Measurements from ENCODE around the gene BRD1. TPM values are rescaled to one million over a fixed set of nuclear protein-coding genes. Genes with fewer than 3 reads are reported as not detected.
A peak's percentile ranks its signal among the peaks of the same experiment; 100 is the strongest.

The BRD1 gene
- total and polyA plus RNA-seq, 8 donors, result 10.0 to 92.4 (median 30.4) TPM

DNA sequence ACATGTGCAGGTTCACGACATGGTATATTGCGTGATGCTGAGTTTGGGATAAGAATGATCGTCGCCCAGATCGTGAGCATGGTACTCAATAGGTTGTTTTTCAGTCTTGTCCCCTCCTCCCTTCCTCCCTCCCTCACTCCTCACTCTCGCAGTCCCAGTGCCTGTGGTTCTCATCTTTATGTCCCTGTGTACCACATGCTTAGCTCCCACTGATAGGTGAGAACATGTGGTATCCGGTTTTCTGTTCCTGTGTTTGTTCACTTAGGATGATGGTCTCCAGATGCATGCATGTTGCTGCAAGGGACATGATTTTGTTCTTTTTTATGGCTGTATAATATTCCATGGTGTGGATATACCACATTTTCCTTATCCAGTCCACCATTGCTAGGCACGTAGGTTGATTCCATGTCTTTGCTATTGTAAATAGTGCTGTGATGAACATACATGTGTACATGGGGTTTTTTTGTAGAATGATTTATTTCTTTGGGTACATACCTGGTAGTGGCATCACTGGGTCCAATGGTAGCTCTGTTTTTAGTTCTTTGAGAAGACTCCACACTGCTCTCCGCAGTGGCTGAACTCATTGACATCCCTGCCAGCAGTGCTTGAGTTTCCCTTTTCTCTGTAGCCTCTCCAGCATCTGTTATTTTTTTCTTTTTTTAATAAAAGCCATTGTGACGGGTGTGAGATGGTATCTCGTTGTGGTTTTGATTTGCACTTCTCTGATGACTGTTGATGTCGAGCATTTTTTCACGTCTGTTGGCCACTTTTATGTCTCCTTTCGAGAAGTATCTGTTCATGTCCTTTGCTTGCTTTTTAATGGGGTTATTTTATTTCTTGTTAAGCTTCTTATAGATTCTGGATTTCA lies 42.4 kb upstream of the BRD1 start:
- DNase-seq, result no peak
- TF ChIP-seq POLR2A (IDR thresholded peaks at IDR 0.05) (no peak), POLR2AphosphoS5 (IDR thresholded peaks at IDR 0.05) (no peak), EP300 (IDR thresholded peaks at IDR 0.05) (no peak)
- TF ChIP-seq, protein P1, sequence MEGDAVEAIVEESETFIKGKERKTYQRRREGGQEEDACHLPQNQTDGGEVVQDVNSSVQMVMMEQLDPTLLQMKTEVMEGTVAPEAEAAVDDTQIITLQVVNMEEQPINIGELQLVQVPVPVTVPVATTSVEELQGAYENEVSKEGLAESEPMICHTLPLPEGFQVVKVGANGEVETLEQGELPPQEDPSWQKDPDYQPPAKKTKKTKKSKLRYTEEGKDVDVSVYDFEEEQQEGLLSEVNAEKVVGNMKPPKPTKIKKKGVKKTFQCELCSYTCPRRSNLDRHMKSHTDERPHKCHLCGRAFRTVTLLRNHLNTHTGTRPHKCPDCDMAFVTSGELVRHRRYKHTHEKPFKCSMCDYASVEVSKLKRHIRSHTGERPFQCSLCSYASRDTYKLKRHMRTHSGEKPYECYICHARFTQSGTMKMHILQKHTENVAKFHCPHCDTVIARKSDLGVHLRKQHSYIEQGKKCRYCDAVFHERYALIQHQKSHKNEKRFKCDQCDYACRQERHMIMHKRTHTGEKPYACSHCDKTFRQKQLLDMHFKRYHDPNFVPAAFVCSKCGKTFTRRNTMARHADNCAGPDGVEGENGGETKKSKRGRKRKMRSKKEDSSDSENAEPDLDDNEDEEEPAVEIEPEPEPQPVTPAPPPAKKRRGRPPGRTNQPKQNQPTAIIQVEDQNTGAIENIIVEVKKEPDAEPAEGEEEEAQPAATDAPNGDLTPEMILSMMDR (IDR thresholded peaks at IDR 0.05), result no peak
- H3K4me1 ChIP-seq, result no peaks in the 10 kb centered on the region
- peaks cover 0 to 21% (median 3%) of the 10 kb centered on the region in 4 donors for H3K36me3 ChIP-seq
- WGBS, 5 donors, result 76 to 94% (median 88%) methylated on average over 13 to 14 of the region's 14 CpGs
- H3K27ac ChIP-seq, result no peak overlapping the region
- no peak overlapping the region for H3K4me3 ChIP-seq
- H3K9me3 ChIP-seq, result peaks cover 5 to 40% (median 30%) of the 10 kb centered on the region in 4 donors
- H3K27me3 ChIP-seq, result no peaks in the 10 kb centered on the region
- intact Hi-C loops (cut with DNase I; ENCODE audit: low total_unique reads), result no loop called here

DNA sequence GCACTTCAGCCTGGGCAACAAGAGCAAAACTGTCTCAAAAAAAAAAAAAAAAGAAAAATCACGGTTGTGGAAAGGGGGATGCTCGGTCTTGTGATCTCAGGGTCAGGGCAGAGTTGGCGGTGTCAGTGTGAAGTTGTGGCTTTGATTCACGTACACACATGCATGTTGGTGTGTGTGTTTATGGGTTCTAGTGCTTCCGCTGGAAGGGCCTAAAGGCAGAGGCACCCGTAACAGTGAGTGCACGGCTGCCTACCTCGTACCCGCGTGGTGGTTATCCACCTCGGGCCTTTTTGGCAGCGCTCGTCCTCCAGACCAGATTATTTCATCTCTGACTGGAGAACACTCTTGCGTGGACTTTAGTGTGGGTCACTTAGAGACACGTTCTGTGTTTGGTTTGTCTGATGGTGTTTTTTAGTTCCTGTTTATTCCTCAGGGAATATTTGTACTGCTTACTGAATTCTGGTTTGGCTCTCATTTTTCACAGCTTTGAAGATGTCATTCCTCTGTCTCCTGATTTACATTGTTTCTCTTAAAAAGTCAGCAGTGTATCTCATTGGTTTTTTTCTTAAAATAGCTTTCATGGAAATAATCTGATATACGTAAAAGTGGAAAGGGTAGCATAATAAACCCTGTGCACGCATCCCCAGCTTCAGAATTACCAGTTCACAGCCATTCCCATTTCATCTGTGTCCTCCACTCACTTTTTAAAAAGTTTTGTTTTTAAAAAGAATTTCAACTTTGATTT lies 41.6 kb upstream of the BRD1 start:
- no peak for TF ChIP-seq POLR2A (IDR thresholded peaks at IDR 0.05)
- no peak for TF ChIP-seq POLR2AphosphoS5 (IDR thresholded peaks at IDR 0.05)
- TF ChIP-seq, protein P1 (IDR thresholded peaks at IDR 0.05), result no peak
- TF ChIP-seq EP300 (IDR thresholded peaks at IDR 0.05), result no peak
- Histone ChIP-seq H3K27me3 (no peaks in the 10 kb centered on the region), H3K4me3 (no peak overlapping the region), H3K9me3 (peaks cover 5 to 40% (median 30%) of the 10 kb centered on the region in 4 donors), H3K4me1 (no peaks in the 10 kb centered on the region), H3K36me3 (peaks cover 0 to 21% (median 3%) of the 10 kb centered on the region in 4 donors), H3K27ac (no peak overlapping the region)
- intact Hi-C loops (cut with DNase I; ENCODE audit: low total_unique reads), result no loop called here
- whole genome bisulfite sequencing, 5 donors, result 91 to 92% (median 91%) methylated on average over 17 of the region's 17 CpGs
- no peak for DNase-seq

DNA sequence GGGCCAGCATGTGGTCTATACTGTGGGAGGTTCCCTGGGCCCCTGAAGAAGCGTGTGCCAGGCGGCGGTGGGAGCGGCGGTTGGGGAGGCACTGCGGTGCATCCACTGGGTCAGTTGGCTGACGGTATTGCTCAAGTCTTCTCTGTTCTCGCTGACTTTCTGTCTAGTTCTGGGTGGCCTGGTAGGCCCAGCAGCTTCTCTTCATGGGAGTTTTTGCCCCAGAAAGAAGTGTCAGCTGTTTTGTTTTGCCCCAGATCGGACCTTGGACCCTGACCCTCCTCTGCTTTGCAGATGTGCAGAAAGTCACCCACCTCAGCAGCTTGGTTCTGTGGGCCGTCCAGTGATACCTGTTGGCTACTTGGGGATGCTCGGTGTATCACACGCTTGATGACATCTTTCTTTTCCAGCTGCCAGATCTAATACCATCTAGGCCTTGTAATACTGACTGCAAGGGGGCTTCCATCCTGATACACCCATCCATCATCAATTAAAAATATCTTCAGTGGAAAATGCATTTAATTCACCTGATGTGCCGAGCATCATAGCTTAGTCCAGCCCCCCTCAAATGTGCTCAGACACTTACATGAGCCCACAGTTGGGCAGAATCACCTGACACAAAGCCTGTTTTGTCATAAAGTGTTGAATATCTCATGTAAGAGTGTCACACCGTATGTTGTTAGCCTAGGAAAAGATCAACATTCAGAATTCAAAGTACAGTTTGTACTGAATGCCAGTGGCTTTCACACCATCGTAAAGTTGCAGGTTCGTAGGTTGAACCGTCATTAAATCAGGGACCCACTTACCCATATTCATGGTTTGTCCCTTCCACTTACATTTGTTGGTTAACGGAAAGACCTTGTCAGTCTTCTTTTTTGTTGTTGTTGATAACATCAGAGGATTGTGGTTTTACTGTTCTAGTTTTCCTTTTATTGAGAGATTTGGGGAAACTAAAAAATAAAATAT lies 39.9 kb upstream of the BRD1 start:
- H3K9me3 ChIP-seq, result peaks cover 5 to 40% (median 30%) of the 10 kb centered on the region in 4 donors
- TF ChIP-seq, protein P1 (IDR thresholded peaks at IDR 0.05), result no peak
- TF ChIP-seq POLR2A (IDR thresholded peaks at IDR 0.05) (no peak), EP300 (IDR thresholded peaks at IDR 0.05) (no peak)
- intact Hi-C loops (cut with DNase I; ENCODE audit: low total_unique reads), result no loop called here
- no peaks in the 10 kb centered on the region for H3K27me3 ChIP-seq
- no peak overlapping the region for H3K4me3 ChIP-seq
- DNase-seq, result no peak
- H3K36me3 ChIP-seq, result peaks cover 0 to 21% (median 3%) of the 10 kb centered on the region in 4 donors
- peak overlapping the region in 4 of 5 donors; percentile 8 to 64 (median 46) for H3K27ac ChIP-seq
- WGBS, 5 donors, result 91 to 95% (median 93%) methylated on average over 18 of the region's 18 CpGs
- H3K4me1 ChIP-seq, result peaks cover 0 to 4% (median 0%) of the 10 kb centered on the region in 4 donors
